AG04449 (cell line): ENCODE data around the gene CCDC87.

Experiments used
- CTCF ChIA-PET: fragments of 350-600 bp; formaldehyde crosslinking; extraction: SDS; loops from one replicate; lab custom pipeline; 2021; ENCODE audit warnings: antibody characterized with exemption; lab: Yijun Ruan, JAX
- POLR2A ChIA-PET: fragments of 400-600, 350-600 bp; formaldehyde crosslinking; extraction: SDS; loops from one replicate; lab custom pipeline; 2020; ENCODE audit warnings: antibody characterized with exemption, inconsistent platforms; lab: Yijun Ruan, JAX
- DNase-seq: peaks from one replicate; pipeline ENCODE4 v3.0.0-alpha.2; 2010; ENCODE audit warnings: low read depth, low spot score
- H3K4me3 ChIP-seq: 2 replicates; pipeline ENCODE4 v1.5.1; 2011; ENCODE audit warnings: low read depth, mild to moderate bottlenecking, control low read depth, low read length
- TF ChIP-seq, protein P1 (sequence below): IDR thresholded peaks from one replicate; pipeline ENCODE4 v1.5.1; 2011; ENCODE audit warnings: mild to moderate bottlenecking, moderate library complexity, low read length, control low read depth, inconsistent platforms; ENCODE audit not compliant: insufficient read depth; ENCODE audit errors: missing control alignments

The CCDC87 gene

DNA sequence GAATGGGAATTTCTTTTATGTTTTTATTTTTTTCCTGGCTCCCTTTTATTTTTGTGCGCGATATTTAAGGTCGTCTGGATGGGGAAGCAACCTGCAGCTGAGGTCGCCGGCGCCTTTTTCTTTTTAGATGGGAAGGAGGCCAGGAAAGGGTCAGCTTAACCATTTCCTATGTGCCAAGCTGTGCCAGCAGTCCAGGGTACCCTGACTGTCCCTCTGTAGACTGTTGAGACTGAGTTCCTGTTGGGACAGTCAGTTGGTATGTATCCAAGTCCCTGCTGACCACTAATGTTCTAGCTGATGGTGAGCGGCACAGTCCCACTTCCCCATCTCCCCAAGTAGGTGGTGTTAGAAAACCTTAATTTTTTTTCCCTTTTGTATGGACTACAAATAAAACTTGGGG is 34.1 kb upstream of the CCDC87 start:
- no peak for DNase-seq
- H3K4me3 ChIP-seq: no peak overlapping the region
- POLR2A ChIA-PET: interaction anchor here (0.6 to 2.8 kb wide), 2 partner anchors 7 to 10 kb away, joined by 3 to 15 read pairs; partner anchors contain the start of gene RBM14
- CTCF ChIA-PET: interaction anchor here (0.9 kb wide), 1 partner anchor 11 kb away, joined by 3 read pairs; the partner anchor contains the start of gene RBM4
- TF ChIP-seq, protein P1, sequence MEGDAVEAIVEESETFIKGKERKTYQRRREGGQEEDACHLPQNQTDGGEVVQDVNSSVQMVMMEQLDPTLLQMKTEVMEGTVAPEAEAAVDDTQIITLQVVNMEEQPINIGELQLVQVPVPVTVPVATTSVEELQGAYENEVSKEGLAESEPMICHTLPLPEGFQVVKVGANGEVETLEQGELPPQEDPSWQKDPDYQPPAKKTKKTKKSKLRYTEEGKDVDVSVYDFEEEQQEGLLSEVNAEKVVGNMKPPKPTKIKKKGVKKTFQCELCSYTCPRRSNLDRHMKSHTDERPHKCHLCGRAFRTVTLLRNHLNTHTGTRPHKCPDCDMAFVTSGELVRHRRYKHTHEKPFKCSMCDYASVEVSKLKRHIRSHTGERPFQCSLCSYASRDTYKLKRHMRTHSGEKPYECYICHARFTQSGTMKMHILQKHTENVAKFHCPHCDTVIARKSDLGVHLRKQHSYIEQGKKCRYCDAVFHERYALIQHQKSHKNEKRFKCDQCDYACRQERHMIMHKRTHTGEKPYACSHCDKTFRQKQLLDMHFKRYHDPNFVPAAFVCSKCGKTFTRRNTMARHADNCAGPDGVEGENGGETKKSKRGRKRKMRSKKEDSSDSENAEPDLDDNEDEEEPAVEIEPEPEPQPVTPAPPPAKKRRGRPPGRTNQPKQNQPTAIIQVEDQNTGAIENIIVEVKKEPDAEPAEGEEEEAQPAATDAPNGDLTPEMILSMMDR: no peak

DNA sequence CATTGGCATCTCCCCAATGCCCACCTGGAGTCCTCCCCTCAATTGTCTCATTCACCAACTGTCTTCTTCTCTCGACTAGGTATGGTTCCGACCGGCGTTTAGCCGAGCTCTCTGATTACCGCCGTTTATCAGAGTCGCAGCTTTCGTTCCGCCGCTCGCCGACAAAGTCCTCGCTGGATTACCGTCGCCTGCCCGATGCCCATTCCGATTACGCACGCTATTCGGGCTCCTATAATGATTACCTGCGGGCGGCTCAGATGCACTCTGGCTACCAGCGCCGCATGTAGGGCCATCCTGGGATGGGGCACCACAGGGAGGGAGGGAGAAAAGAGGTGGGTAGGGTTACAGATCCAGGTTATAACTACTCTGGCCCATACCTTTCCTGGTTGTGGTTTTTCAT is 33.5 kb upstream of the CCDC87 start:
- POLR2A ChIA-PET: interaction anchor here (2.8 kb wide), 1 partner anchor 9 kb away, joined by 15 read pairs; the partner anchor contains the start of gene RBM14

DNA sequence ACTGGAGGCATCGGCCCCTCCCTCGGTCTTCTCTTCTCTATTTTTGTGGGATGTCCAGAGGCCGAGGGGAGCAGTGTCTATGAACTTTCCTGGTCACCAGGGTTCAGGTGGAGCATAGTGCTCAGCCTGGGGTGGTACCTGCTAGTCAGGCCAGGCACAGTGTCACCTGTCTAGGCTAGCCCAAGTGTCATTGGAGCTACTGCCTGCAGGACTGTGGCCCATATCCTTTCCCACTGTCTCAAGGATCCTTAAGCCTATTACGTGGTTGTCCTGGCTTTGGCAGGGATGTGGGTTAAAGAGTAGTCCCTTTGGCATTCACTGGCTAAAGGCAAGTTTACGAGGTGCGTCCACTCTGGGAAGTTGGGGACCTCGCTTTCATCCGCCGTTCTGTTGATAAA is 32.9 kb upstream of the CCDC87 start:
- TF ChIP-seq, protein P1: no peak
- no peak overlapping the region for H3K4me3 ChIP-seq
- DNase-seq: no peak
- POLR2A ChIA-PET: interaction anchor here (1.8 to 4.1 kb wide), 2 partner anchors 9 to 12 kb away, joined by 10 to 15 read pairs; partner anchors contain the start of genes RBM14 and RBM4
- CTCF ChIA-PET: no interaction called here

More for the DNA sequence above, 33.5 kb upstream of the CCDC87 start:
- TF ChIP-seq, protein P1: no peak
- no peak for DNase-seq
- no peak overlapping the region for H3K4me3 ChIP-seq
- CTCF ChIA-PET: no interaction called here

DNA sequence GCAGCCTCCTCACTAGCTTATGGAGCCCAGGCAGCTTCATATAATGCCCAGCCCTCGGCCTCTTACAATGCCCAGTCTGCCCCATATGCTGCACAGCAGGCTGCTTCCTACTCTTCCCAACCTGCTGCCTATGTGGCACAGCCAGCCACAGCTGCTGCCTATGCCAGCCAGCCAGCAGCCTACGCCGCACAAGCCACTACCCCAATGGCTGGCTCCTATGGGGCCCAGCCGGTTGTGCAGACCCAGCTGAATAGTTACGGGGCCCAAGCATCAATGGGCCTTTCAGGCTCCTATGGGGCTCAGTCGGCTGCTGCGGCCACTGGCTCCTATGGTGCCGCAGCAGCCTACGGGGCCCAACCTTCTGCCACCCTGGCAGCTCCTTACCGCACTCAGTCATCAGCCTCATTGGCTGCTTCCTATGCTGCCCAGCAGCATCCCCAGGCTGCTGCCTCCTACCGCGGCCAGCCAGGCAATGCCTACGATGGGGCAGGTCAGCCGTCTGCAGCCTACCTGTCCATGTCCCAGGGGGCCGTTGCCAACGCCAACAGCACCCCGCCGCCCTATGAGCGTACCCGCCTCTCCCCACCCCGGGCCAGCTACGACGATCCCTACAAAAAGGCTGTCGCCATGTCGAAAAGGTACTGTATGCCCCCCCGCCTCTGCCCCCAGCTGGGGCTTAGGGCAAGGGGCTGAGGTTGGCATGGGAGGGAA is 32.3 kb upstream of the CCDC87 start:
- POLR2A ChIA-PET: interaction anchor here (1.0 to 4.1 kb wide), 3 partner anchors 9 to 32 kb away, joined by 3 to 15 read pairs (median 10); partner anchors contain the start of genes RBM14 and RBM4

DNA sequence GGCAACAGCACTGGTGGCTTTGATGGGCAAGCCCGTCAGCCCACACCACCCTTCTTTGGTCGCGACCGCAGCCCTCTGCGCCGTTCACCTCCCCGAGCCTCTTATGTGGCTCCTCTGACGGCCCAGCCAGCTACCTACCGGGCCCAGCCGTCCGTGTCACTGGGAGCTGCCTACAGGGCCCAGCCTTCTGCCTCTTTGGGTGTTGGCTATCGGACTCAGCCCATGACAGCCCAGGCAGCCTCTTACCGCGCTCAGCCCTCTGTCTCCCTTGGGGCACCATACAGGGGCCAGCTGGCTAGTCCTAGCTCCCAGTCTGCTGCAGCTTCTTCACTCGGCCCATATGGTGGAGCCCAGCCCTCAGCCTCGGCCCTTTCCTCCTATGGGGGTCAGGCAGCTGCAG is 31.6 kb upstream of the CCDC87 start:
- no peak overlapping the region for H3K4me3 ChIP-seq
- TF ChIP-seq, protein P1: no peak
- CTCF ChIA-PET: no interaction called here
- POLR2A ChIA-PET: interaction anchor here (1.0 to 4.1 kb wide), 3 partner anchors 8 to 33 kb away, joined by 3 to 15 read pairs (median 10); partner anchors contain the start of genes RBM14 and RBM4
- no peak for DNase-seq

More for the DNA sequence above, 32.3 kb upstream of the CCDC87 start:
- H3K4me3 ChIP-seq: no peak overlapping the region
- DNase-seq: no peak
- CTCF ChIA-PET: no interaction called here
- TF ChIP-seq, protein P1: no peak

DNA sequence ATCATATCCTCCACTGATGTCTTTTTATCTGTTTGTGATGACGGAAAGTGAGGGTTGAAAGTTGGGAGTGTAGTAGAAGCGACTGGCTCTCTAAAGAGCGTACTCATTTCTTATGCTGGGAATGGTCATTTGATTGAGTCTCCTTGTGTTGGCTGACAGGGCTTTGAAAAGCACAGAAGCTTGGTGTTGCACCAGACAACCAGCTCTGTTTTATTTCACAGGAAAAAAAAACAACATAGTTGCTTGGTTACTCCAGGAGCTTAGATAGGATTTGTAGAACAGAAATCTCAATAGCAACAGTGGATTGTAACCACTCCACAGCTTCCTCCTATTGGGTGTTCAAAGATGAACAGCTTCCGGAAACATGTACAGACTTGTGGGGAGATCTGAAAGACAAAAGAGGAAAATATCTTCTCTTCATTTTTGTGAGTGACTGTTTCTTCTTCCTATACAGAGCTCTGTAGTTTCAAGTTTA is 26.3 kb upstream of the CCDC87 start:
- ChIA-PET POLR2A (interaction anchor here (0.6 to 3.2 kb wide), 5 partner anchors 8 to 52 kb away, joined by 3 to 15 read pairs (median 3); partner anchors contain the start of gene RBM4), CTCF (interaction anchor here (0.8 to 1.5 kb wide), 3 partner anchors 10 to 263 kb away, joined by 3 to 5 read pairs (median 3); partner anchors contain the start of gene RBM4)
- DNase-seq: no peak
- H3K4me3 ChIP-seq: peak overlapping the region; percentile 94
- TF ChIP-seq, protein P1: no peak
